ENCODE data around the gene ZBTB2. TPM values are rescaled to one million over a fixed set of nuclear protein-coding genes. Genes with fewer than 3 reads are reported as not detected.

Gene ZBTB2
- total RNA-seq, 1 experiment from 2014 or later: 31.4 TPM

DNA sequence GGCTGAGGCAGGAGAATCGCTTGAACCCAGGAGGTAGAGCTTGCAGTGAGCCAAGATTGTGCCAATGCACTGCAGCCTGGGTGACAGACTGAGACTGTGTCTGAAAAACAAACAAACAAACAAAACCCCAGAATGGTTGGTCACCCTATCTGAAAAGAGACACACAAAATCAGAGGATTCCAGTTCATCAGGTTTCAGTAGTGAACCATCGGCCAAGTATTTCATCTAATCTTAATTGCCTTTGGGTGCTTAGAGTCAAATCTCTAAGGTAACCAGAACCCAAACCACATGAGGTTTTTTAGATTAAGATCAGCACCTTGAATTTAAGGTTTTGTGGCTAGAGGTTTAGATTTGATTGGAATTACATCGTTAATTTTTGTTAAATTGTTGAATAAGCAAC, 8.3 kb upstream of the ZBTB2 start:
- H3K4me1 Mint-ChIP-seq: peaks cover 6 to 10% of the 10 kb centered on the region in 2 experiments
- Histone ChIP-seq H2BK15ac (ENCODE audit: low read depth, low read length) (no peak overlapping the region), H3K79me2 (ENCODE audit: insufficient read depth, low read length) (peaks cover 38% of the 10 kb centered on the region), H3K56ac (ENCODE audit: insufficient read length, low read depth, low read length) (no peak overlapping the region), H3K27me3 (ENCODE audit: insufficient read depth, low read length) (no peaks in the 10 kb centered on the region), H3K14ac (ENCODE audit: insufficient read depth, low read length) (no peak overlapping the region), H2AK5ac (ENCODE audit: insufficient read length, low read length) (no peak overlapping the region), H3K23me2 (ENCODE audit: insufficient read length, low read depth, low read length, poor library complexity, severe bottlenecking) (no peaks in the 10 kb centered on the region), H4K5ac (ENCODE audit: insufficient read length, low read depth, low read length) (no peak overlapping the region), H2BK20ac (ENCODE audit: low read depth, low read length, poor library complexity, severe bottlenecking) (no peak overlapping the region), H3K27ac (ENCODE audit: insufficient read length, low read depth, low read length) (no peak overlapping the region), H2BK12ac (ENCODE audit: insufficient read length, low read depth, low read length) (no peak overlapping the region), H2AFZ (ENCODE audit: low read length) (no peak overlapping the region), H4K8ac (replicated peaks; ENCODE audit: insufficient read length, low read depth, low read length) (no peak overlapping the region), H3K4me1 (ENCODE audit: insufficient read depth, low read length) (no peaks in the 10 kb centered on the region), H3T11ph (ENCODE audit: low read length) (no peak overlapping the region), H3K79me1 (ENCODE audit: insufficient read depth, low read depth, low read length, poor library complexity, severe bottlenecking) (peaks cover 8% of the 10 kb centered on the region), H3K18ac (ENCODE audit: insufficient read length, low read depth, low read length) (no peak overlapping the region), H4K20me1 (ENCODE audit: control insufficient read depth, insufficient read depth, insufficient read length) (no peaks in the 10 kb centered on the region), H3K9me3 (ENCODE audit: control insufficient read depth, low read depth, low read length) (no peaks in the 10 kb centered on the region), H4K91ac (ENCODE audit: insufficient read length, low read depth, low read length) (no peak overlapping the region), H3K9ac (ENCODE audit: extremely low read depth, insufficient read length, low read length) (no peak overlapping the region), H2BK5ac (ENCODE audit: insufficient read length, low read length) (no peak overlapping the region), H3K4me2 (ENCODE audit: insufficient read depth, insufficient read length, low read length) (no peak overlapping the region), H3K23ac (ENCODE audit: insufficient read length, low read depth, low read length) (no peak overlapping the region), H3K4ac (ENCODE audit: low read depth, low read length) (no peak overlapping the region), H2BK120ac (ENCODE audit: low read depth, low read length, poor library complexity, severe bottlenecking) (no peak overlapping the region)
- no peak for DNase-seq
- no CpG with 5 or more reads among the region's 3 CpGs for WGBS (ENCODE audit: extremely low coverage, insufficient read length, low lambda C conversion rate)
- no peak for TF ChIP-seq CTCF (conservative IDR thresholded peaks at IDR 0.05)
- peaks cover 27 to 31% (median 31%) of the 10 kb centered on the region in 3 experiments for H3K36me3 Mint-ChIP-seq (ENCODE audit: insufficient read depth in 1 of 3, low read depth in 3 of 3)
- peak overlapping the region in 2 of 3 experiments; percentile 51 to 82; a peak in 2 of 7 replicates for H3K27ac Mint-ChIP-seq
- H3K9me3 Mint-ChIP-seq: no peaks in the 10 kb centered on the region
- no peaks in the 10 kb centered on the region for H3K27me3 Mint-ChIP-seq (ENCODE audit: low read depth)
- no peak overlapping the region for H3K4me3 Mint-ChIP-seq
